Cardiac fibroblast (primary cell): ENCODE results near the gene ADAM11.

Experiments used
- DNase-seq, 2 donors: peaks; one replicate each; pipeline versions ENCODE4 v3.0.0 to v3.0.0-alpha.2; 2010; ENCODE audit warnings: low read depth in 2 of 2
- H3K4me3 ChIP-seq, 2 donors: replicated peaks in 1 of 2; 1 replicate in 1 of 2; 2 replicates in 1 of 2; pipeline ENCODE4 v1.5.1; 2011; ENCODE audit warnings: low read depth in 2 of 2, low read length in 2 of 2, mild to moderate bottlenecking in 2 of 2, moderate library complexity in 1 of 2
- TF ChIP-seq, protein P1 (sequence below): IDR thresholded peaks from one replicate; pipeline ENCODE4 v1.5.1; 2011; ENCODE audit warnings: low read depth, mild to moderate bottlenecking, low read length, inconsistent platforms

ADAM11 gene

DNA sequence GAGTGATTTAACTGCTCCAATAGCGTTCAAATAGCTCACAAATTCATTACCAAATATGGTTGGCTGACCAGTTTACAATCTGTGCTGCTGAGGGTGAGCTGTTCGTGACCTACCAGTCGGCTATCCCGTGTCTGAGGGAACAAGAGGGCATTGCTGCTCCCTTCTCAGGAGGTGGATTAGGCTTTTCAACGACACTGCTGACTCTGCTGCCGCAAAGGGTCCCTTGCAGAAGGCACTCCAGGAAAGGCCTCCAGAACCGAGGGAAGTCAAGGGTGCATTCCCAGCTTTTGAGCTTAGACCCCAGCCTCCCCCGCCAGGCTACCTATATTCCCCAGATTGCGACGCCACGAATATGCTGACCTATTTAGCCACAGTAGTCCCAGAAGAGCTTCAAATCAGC lies 39.0 kb downstream of the ADAM11 start:
- DNase-seq: peak in 1 of 2 donors; percentile 69
- H3K4me3 ChIP-seq: no peak overlapping the region
- TF ChIP-seq, protein P1, sequence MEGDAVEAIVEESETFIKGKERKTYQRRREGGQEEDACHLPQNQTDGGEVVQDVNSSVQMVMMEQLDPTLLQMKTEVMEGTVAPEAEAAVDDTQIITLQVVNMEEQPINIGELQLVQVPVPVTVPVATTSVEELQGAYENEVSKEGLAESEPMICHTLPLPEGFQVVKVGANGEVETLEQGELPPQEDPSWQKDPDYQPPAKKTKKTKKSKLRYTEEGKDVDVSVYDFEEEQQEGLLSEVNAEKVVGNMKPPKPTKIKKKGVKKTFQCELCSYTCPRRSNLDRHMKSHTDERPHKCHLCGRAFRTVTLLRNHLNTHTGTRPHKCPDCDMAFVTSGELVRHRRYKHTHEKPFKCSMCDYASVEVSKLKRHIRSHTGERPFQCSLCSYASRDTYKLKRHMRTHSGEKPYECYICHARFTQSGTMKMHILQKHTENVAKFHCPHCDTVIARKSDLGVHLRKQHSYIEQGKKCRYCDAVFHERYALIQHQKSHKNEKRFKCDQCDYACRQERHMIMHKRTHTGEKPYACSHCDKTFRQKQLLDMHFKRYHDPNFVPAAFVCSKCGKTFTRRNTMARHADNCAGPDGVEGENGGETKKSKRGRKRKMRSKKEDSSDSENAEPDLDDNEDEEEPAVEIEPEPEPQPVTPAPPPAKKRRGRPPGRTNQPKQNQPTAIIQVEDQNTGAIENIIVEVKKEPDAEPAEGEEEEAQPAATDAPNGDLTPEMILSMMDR: no peak

DNA sequence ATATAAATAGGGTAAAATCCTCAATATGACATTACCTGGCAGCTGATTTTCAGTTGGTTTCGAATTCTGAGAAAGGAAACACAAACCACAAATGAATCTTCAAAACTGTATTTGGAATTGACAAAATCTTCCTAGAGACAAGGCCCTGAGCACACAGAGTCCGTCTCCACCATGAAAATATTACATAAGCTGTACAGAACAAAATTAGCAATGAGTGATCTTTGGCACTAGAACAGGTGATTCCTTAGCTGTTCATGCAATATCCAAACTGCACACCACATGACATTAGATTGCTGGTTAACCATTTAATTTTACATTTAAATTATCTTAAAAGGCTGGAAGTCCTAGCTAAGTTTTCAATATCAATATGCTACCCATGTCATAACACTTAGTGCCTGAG lies 39.6 kb downstream of the ADAM11 start:
- no peak for DNase-seq
- TF ChIP-seq, protein P1: no peak
- no peak overlapping the region for H3K4me3 ChIP-seq

DNA sequence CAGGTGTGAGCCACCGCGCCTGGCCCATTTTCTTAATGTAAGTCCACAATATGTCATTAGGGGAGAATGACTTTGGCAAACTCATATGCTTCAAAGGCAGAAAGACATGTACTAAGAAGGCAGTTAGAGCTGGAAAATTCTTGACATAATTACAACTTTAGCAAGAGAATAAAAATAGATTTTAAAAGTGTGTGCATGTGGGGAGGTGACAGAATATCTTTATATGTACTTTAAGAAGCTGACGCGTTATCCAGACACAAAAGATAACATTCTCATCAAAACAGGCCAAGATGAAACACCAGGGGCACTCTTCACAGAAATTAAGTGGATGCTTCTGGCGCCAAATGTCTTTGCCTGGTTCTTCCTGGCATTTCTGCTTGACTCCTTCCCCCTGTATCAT lies 43.1 kb downstream of the ADAM11 start:
- H3K4me3 ChIP-seq: no peak overlapping the region
- TF ChIP-seq, protein P1: no peak
- no peak for DNase-seq

DNA sequence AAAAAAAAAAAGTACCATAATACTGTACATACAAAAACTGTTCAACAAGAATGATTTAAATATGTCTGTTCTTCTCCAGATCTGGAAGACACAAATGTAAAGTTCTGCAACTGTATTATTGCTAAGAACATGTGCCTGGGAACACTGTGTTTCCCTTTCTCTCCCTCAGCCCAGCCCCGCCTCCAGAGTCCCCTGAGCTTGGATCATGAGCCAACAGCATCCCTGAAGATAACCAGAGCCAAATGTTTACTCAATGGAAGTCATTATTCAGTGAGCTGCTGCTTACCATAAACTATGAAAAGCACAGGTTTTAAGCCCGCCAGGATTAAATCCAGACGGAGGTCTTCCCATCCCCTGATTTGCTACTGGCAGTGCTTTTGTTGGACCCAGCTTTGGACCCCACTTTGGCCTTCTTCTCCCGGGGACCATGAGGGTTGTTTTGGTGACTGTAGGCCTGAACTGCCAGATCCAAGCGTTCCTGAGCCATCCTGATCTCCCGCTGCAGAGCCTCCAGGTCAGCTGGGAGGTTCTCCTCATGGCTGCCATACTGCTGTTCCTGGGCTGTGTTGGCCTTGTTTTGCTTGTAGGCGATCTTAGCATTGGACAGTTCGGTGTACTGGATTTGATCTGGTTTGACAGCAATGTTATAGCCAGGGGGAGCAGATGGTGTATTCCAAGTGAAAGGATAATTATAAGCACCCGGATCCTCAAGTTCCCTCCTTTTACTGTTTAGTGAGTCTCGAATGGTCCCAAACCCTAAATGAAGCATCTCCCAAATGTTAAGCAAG lies 45.7 kb downstream of the ADAM11 start:
- no peak overlapping the region for H3K4me3 ChIP-seq
- DNase-seq: peak; percentile 46 to 57
- TF ChIP-seq, protein P1: no peak

DNA sequence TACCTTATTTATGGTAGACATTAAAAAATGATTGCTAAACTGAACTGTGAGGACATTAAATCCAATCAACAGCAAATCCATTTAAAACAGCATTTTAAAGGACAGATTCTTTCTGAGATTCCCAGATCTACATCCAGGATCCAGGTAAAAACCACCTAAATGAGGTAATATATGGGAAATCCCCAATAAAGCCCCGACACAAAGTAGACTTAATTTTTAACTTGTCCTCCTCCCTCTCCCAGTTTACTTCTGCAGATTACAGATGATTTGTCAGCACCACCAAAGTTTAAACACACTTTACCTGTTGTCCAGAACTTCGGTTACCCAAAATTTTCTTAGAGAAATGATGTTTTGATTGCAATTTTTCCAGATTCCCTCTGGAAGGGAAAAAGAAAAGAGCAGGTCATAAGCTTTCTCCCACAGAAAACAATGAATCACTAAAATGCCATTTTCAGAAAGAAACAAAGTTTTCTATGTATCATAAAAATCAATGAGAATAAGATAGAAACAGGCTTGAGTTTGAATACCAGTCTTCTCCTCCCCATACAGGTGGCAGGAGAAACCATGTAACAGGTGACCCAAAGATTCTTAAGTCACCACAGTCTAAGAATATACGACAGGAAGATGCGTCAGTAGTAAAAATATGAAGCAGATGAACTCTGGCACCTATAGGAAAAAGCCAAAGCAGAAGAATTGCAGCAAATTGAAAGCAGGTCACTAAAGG lies 48.5 kb downstream of the ADAM11 start:
- TF ChIP-seq, protein P1: no peak
- no peak for DNase-seq
- H3K4me3 ChIP-seq: no peak overlapping the region

DNA sequence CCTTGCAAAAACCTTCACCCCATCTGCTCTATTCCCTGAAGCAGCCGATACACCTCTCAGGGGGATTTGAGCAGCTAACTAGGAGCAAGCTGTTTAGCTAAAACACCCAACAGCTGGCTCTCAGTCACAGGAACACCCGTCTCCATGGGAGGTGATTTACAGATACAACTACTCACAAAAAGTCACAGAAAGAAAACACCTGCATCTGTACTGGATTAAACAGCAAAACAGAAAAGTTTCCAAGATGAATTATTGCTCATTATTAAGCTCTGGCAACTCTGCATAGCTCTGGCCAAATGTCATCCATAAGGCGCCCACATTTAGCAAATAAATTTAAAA lies 49.0 kb downstream of the ADAM11 start:
- DNase-seq: peak in 1 of 2 donors; percentile 27
- no peak overlapping the region for H3K4me3 ChIP-seq
- TF ChIP-seq, protein P1: no peak
